Esophagus muscularis mucosa (tissue), 4 donors: ENCODE measurements around the gene POU3F3. TPM values are rescaled to one million over a fixed set of nuclear protein-coding genes. Genes with fewer than 3 reads are reported as not detected.

ENCODE experiments used
- DNase-seq: peaks from one replicate; pipeline ENCODE4 v3.0.0-alpha.2; 2017; ENCODE audit errors: extremely low spot score
- H3K27ac ChIP-seq, 4 donors: fragments of 200-600 bp; sonication (generic); replicated peaks in 1 of 4; 1 replicate in 3 of 4; 2 replicates in 1 of 4; pipeline ENCODE4 v1.5.1; 2016 to 2019; ENCODE audit warnings: mild to moderate bottlenecking in 1 of 4
- H3K27me3 ChIP-seq, 4 donors: fragments of 200-600 bp; sonication (generic); one replicate each; pipeline versions ENCODE4 v1.5.1 to v1.6.0; 2016 to 2019
- H3K36me3 ChIP-seq, 4 donors: fragments of 200-600 bp; sonication (generic); one replicate each; pipeline ENCODE4 v1.5.1; 2016 to 2019
- H3K4me1 ChIP-seq, 4 donors: fragments of 200-600 bp; sonication (generic); one replicate each; pipeline ENCODE4 v1.5.1; 2016 to 2019
- H3K4me3 ChIP-seq, 4 donors: fragments of 200-600 bp; sonication (generic); 1 replicate in 2 of 4; 2 replicates in 2 of 4; pipeline ENCODE4 v1.5.1; 2016 to 2019; ENCODE audit warnings: mild to moderate bottlenecking in 4 of 4, moderate library complexity in 1 of 4
- H3K9me3 ChIP-seq, 4 donors: fragments of 200-600 bp; sonication (generic); 1 replicate in 3 of 4; 2 replicates in 1 of 4; pipeline ENCODE4 v1.5.1; 2016 to 2019
- EP300 ChIP-seq: sonication (generic); formaldehyde crosslinking; IDR thresholded peaks from one replicate; pipeline ENCODE4 v1.6.1; 2017; ENCODE audit warnings: antibody characterized with exemption
- POLR2A ChIP-seq: fragments of 450-650 bp; IDR thresholded peaks from one replicate; pipeline ENCODE4 v1.6.1; 2017; ENCODE audit warnings: antibody characterized with exemption, moderate library complexity, mild to moderate bottlenecking, low read depth
- POLR2AphosphoS5 ChIP-seq, 2 donors: sonication (generic); formaldehyde crosslinking; IDR thresholded peaks; one replicate each; pipeline ENCODE4 v1.6.1; 2017; ENCODE audit warnings: antibody characterized with exemption in 2 of 2
- WGBS: methylation state at CpG from one replicate; pipeline ENCODE4 v1.1.5; 2018; 5-methylcytosine and 5-hydroxymethylcytosine counted together
- intact Hi-C: fragments of 100-400 bp; cut with DNase I; formaldehyde crosslinking; loops from one replicate; pipeline ENCODE4 v1.15.1; 2023
- total RNA-seq, 4 donors: library from RNA; depleted of rRNA; stranded (reverse); fragments of >200 nt; gene quantifications; one replicate each; pipeline versions ENCODE4 v1.1.0 to v1.2.1, GENCODE V29; 2016
- TF ChIP-seq, protein P1 (sequence below), 3 experiments: fragments of 200-600 bp in 2 of 3; fragments of 450-650 bp in 1 of 3; sonication (generic) in 2 of 3; IDR thresholded peaks; one replicate each; pipeline ENCODE4 v1.5.1; 2017 to 2019; ENCODE audit warnings: antibody characterized with exemption in 3 of 3, mild to moderate bottlenecking in 2 of 3, moderate library complexity in 1 of 3

Gene POU3F3
- total RNA-seq, 4 donors from 2014 or later, result 0.11 TPM; not detected in 3

DNA sequence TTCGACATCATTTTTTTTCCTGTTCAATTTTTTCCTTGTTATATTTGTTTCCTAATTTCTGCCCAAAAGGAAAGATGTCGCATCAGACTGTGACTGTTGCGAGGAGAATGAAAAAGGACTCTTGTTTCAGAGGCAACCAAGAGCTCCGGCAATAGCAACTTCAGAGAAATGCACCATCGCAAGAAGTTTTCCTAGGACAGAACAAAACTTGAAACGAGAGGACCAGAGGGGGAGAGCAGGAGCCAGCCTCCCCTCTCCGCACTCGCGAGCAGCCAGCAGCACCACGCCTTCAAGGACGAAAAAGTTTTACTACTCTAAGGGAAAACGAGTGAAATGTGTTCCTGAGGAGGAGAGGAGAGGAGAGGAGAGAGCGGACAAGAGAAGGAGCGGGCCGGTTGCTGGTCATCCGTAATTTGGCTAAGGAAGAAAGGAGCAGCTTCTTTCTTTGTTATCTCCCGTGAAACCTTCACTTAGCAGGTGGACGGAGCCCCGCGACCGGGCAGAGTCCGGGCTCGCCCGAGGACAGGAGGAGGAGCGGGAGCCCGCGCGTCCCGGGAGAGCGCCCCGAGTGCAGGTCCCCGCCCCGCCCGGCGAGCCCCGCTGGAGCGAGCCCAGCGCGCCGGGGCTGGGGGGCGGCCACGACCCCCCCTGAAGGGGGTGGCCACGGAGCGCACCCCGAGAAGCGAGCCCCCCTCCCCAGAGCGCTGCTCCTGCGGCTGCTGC, 744 bp downstream of the POU3F3 start:
- H3K4me1 ChIP-seq, result peaks cover 29 to 61% (median 57%) of the 10 kb centered on the region in 4 donors
- WGBS, result 7% methylated on average over 23 of the region's 48 CpGs
- no peaks in the 10 kb centered on the region for H3K36me3 ChIP-seq
- no peak overlapping the region for H3K27ac ChIP-seq
- H3K4me3 ChIP-seq, result peak overlapping the region in 3 of 4 donors; percentile 47 to 58 (median 48)
- H3K9me3 ChIP-seq, result no peaks in the 10 kb centered on the region
- no peak for DNase-seq
- intact Hi-C loops, result no loop called here
- H3K27me3 ChIP-seq, result peaks cover 0 to 92% (median 79%) of the 10 kb centered on the region in 4 donors
- TF ChIP-seq POLR2A (no peak), EP300 (no peak), POLR2AphosphoS5 (IDR thresholded peaks at IDR 0.05) (no peak)
- TF ChIP-seq, protein P1, sequence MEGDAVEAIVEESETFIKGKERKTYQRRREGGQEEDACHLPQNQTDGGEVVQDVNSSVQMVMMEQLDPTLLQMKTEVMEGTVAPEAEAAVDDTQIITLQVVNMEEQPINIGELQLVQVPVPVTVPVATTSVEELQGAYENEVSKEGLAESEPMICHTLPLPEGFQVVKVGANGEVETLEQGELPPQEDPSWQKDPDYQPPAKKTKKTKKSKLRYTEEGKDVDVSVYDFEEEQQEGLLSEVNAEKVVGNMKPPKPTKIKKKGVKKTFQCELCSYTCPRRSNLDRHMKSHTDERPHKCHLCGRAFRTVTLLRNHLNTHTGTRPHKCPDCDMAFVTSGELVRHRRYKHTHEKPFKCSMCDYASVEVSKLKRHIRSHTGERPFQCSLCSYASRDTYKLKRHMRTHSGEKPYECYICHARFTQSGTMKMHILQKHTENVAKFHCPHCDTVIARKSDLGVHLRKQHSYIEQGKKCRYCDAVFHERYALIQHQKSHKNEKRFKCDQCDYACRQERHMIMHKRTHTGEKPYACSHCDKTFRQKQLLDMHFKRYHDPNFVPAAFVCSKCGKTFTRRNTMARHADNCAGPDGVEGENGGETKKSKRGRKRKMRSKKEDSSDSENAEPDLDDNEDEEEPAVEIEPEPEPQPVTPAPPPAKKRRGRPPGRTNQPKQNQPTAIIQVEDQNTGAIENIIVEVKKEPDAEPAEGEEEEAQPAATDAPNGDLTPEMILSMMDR (IDR thresholded peaks at IDR 0.05), result no peak

GRCh38 chr2:104855221-104856085, 1.5 kb downstream of the POU3F3 start:
- H3K4me1 ChIP-seq, result peaks cover 29 to 61% (median 57%) of the 10 kb centered on the region in 4 donors
- intact Hi-C loops, result no loop called here
- H3K27ac ChIP-seq, result no peak overlapping the region
- WGBS, result no CpG with 5 or more reads among the region's 135 CpGs
- H3K4me3 ChIP-seq, result peak overlapping the region in 3 of 4 donors; percentile 47 to 58 (median 48)
- H3K9me3 ChIP-seq, result no peaks in the 10 kb centered on the region
- TF ChIP-seq EP300, result no peak
- TF ChIP-seq, protein P1 (IDR thresholded peaks at IDR 0.05), result no peak
- TF ChIP-seq POLR2AphosphoS5 (IDR thresholded peaks at IDR 0.05), result no peak
- no peak for TF ChIP-seq POLR2A
- H3K36me3 ChIP-seq, result no peaks in the 10 kb centered on the region
- peaks cover 0 to 92% (median 77%) of the 10 kb centered on the region in 4 donors for H3K27me3 ChIP-seq
- DNase-seq, result peak; percentile 60

DNA sequence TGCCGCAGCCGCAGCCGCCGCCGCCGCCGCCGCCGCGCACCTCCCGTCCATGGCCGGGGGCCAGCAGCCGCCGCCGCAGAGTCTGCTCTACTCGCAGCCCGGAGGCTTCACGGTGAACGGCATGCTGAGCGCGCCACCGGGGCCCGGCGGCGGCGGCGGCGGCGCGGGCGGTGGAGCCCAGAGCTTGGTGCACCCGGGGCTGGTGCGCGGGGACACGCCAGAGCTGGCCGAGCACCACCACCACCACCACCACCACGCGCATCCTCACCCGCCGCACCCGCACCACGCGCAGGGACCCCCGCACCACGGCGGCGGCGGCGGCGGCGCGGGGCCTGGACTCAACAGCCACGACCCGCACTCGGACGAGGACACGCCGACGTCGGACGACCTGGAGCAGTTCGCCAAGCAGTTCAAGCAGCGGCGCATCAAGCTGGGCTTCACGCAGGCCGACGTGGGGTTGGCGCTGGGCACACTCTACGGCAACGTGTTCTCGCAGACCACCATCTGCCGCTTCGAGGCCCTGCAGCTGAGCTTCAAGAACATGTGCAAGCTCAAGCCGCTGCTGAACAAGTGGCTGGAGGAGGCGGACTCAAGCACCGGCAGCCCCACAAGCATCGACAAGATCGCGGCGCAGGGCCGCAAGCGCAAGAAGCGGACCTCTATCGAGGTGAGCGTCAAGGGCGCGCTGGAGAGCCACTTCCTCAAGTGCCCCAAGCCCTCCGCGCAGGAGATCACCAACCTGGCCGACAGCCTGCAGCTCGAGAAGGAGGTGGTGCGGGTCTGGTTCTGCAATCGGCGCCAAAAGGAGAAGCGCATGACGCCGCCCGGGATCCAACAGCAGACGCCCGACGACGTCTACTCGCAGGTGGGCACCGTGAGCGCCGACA, 2.4 kb downstream of the POU3F3 start:
- TF ChIP-seq EP300 (no peak), POLR2A (no peak), POLR2AphosphoS5 (IDR thresholded peaks at IDR 0.05) (no peak)
- TF ChIP-seq, protein P1 (IDR thresholded peaks at IDR 0.05), result no peak
- Histone ChIP-seq H3K9me3 (no peaks in the 10 kb centered on the region), H3K4me3 (peak overlapping the region in 3 of 4 donors; percentile 19 to 27 (median 20)), H3K27ac (no peak overlapping the region), H3K36me3 (no peaks in the 10 kb centered on the region), H3K4me1 (peaks cover 29 to 59% (median 57%) of the 10 kb centered on the region in 4 donors), H3K27me3 (peaks cover 0 to 90% (median 73%) of the 10 kb centered on the region in 4 donors)
- intact Hi-C loops, result no loop called here
- peak; percentile 88 for DNase-seq
- 11% methylated on average over 30 of the region's 106 CpGs for WGBS

DNA sequence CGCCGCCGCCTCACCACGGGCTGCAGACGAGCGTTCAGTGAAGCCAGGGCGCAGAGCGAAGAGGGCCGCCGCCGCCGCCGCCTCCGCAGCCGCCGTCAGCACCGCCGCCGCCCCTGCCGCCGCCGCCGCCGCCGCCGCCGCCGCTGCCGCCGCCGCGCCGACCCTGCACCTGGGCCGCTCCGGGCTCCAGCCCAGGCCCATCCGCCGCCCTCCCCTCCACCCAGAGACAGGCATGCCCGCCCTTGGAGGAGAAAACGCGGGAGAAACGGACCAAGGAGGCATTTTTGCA, 3.0 kb downstream of the POU3F3 start:
- no peak overlapping the region for H3K27ac ChIP-seq
- H3K9me3 ChIP-seq, result no peaks in the 10 kb centered on the region
- peak overlapping the region in 3 of 4 donors; percentile 19 to 27 (median 20) for H3K4me3 ChIP-seq
- H3K36me3 ChIP-seq, result no peaks in the 10 kb centered on the region
- DNase-seq, result no peak
- peaks cover 31 to 56% (median 53%) of the 10 kb centered on the region in 4 donors for H3K4me1 ChIP-seq
- under 1% methylated on average over 28 of the region's 41 CpGs for WGBS
- H3K27me3 ChIP-seq, result peaks cover 0 to 90% (median 73%) of the 10 kb centered on the region in 4 donors
- intact Hi-C loops, result no loop called here
- no peak for TF ChIP-seq POLR2A
- TF ChIP-seq POLR2AphosphoS5 (IDR thresholded peaks at IDR 0.05), result no peak
- TF ChIP-seq, protein P1 (IDR thresholded peaks at IDR 0.05), result no peak
- TF ChIP-seq EP300, result no peak
